D341Med (cell line): ENCODE data around the gene PRR4.

ENCODE experiments used
- DNase-seq: peaks from one replicate; pipeline ENCODE4 v3.0.0; 2012; ENCODE audit warnings: low spot score

The PRR4 gene

GRCh38 chr12:10801741-10802140 lies 47.5 kb downstream of the PRR4 start:
- no peak for DNase-seq
